ENCODE data around the gene LRRN4.

GRCh38 chr20:6074145-6074561 lies 20.3 kb upstream of the LRRN4 start:
- TF ChIP-seq POLR2AphosphoS5 (IDR thresholded peaks at IDR 0.05) (no peak), CTCF (IDR thresholded peaks at IDR 0.05; ENCODE audit: poor library complexity, severe bottlenecking) (peak; percentile 19), EZH2 (IDR thresholded peaks at IDR 0.05; ENCODE audit: borderline replicate concordance, insufficient read depth, low read length, poor library complexity, severe bottlenecking) (no peak), EP300 (conservative IDR thresholded peaks at IDR 0.05; ENCODE audit: poor library complexity, severe bottlenecking) (no peak), REST (IDR thresholded peaks at IDR 0.05; ENCODE audit: borderline replicate concordance) (no peak), SMC3 (conservative IDR thresholded peaks at IDR 0.05; ENCODE audit: poor library complexity) (no peak), RAD21 (conservative IDR thresholded peaks at IDR 0.05) (no peak), TAF1 (IDR thresholded peaks at IDR 0.05; ENCODE audit: low read depth) (no peak), MXI1 (conservative IDR thresholded peaks at IDR 0.05; ENCODE audit: poor library complexity, severe bottlenecking) (no peak)

All from neural cell (in vitro differentiated cells).